SK-N-DZ (cell line): Measurements from ENCODE around the gene SORCS3.

ENCODE experiments used
- DNase-seq: peaks from one replicate; pipeline ENCODE4 v3.0.0-alpha.2; 2015; ENCODE audit warnings: low spot score

Gene SORCS3

GRCh38 chr10:105102977-105103376 is 461.9 kb downstream of the SORCS3 start:
- DNase-seq, result no peak

GRCh38 chr10:105104297-105104696 is 463.2 kb downstream of the SORCS3 start:
- no peak for DNase-seq

- DNase-seq, result no peak
Observed at GRCh38 chr10:105109164-105109563, 468.1 kb downstream of the SORCS3 start.

- DNase-seq, result no peak
Observed at GRCh38 chr10:105112862-105113261, 471.8 kb downstream of the SORCS3 start.

GRCh38 chr10:105113666-105114065 is 472.6 kb downstream of the SORCS3 start:
- no peak for DNase-seq

- no peak for DNase-seq
Observed at GRCh38 chr10:105121743-105122142, 480.7 kb downstream of the SORCS3 start.

GRCh38 chr10:105128111-105128510 is 487.0 kb downstream of the SORCS3 start:
- DNase-seq, result no peak

GRCh38 chr10:105138358-105138757 is 497.3 kb downstream of the SORCS3 start:
- no peak for DNase-seq

- DNase-seq, result no peak
Observed at GRCh38 chr10:105139363-105139896, 498.3 kb downstream of the SORCS3 start.

GRCh38 chr10:105140600-105140999 is 499.5 kb downstream of the SORCS3 start:
- no peak for DNase-seq

- DNase-seq, result no peak
Observed at GRCh38 chr10:105145711-105146110, 504.6 kb downstream of the SORCS3 start.

GRCh38 chr10:105146436-105146835 is 505.3 kb downstream of the SORCS3 start:
- DNase-seq, result no peak

GRCh38 chr10:105148456-105148855 is 507.4 kb downstream of the SORCS3 start:
- no peak for DNase-seq

- DNase-seq, result no peak
Observed at GRCh38 chr10:105148921-105149320, 507.8 kb downstream of the SORCS3 start.

GRCh38 chr10:105149371-105149891 is 508.3 kb downstream of the SORCS3 start:
- no peak for DNase-seq

- no peak for DNase-seq
Observed at GRCh38 chr10:105150259-105150880, 509.3 kb downstream of the SORCS3 start.

GRCh38 chr10:105154736-105155135 is 513.6 kb downstream of the SORCS3 start:
- DNase-seq, result no peak

- no peak for DNase-seq
Observed at GRCh38 chr10:105159268-105159667, 518.2 kb downstream of the SORCS3 start.

GRCh38 chr10:105161149-105161548 is 520.1 kb downstream of the SORCS3 start:
- DNase-seq, result no peak

- no peak for DNase-seq
Observed at GRCh38 chr10:105161767-105162166, 520.7 kb downstream of the SORCS3 start.

GRCh38 chr10:105170521-105170920 is 529.4 kb downstream of the SORCS3 start:
- DNase-seq, result no peak

GRCh38 chr10:105171945-105172344 is 530.9 kb downstream of the SORCS3 start:
- no peak for DNase-seq

GRCh38 chr10:105181626-105182025 is 540.5 kb downstream of the SORCS3 start:
- no peak for DNase-seq

- DNase-seq, result no peak
Observed at GRCh38 chr10:105183536-105183935, 542.4 kb downstream of the SORCS3 start.
